Mucosa of rectum (tissue), 2 donors: Measurements from ENCODE around the gene CABP4.

Source experiments
- H3K27ac ChIP-seq, 2 donors: one replicate each; pipeline ENCODE4 v1.7.0; 2013; ENCODE audit warnings: inconsistent platforms in 2 of 2, low read depth in 2 of 2, low read length in 2 of 2
- H3K27me3 ChIP-seq, 2 donors: one replicate each; pipeline ENCODE4 v1.7.0; 2013; ENCODE audit warnings: low read length in 2 of 2; ENCODE audit not compliant: control insufficient read depth in 2 of 2, insufficient read depth in 2 of 2
- H3K36me3 ChIP-seq, 2 donors: one replicate each; pipeline ENCODE4 v1.7.0; 2013; ENCODE audit warnings: low read length in 2 of 2; ENCODE audit not compliant: control insufficient read depth in 2 of 2, insufficient read depth in 2 of 2
- H3K4me1 ChIP-seq, 2 donors: one replicate each; pipeline ENCODE4 v1.7.0; 2013; ENCODE audit warnings: low read length in 2 of 2, mild to moderate bottlenecking in 1 of 2; ENCODE audit not compliant: control insufficient read depth in 2 of 2, insufficient read depth in 2 of 2
- H3K4me3 ChIP-seq, 2 donors: one replicate each; pipeline ENCODE4 v1.7.0; 2013; ENCODE audit warnings: low read length in 2 of 2
- H3K9ac ChIP-seq, 2 donors: one replicate each; pipeline ENCODE4 v1.7.0; 2013; ENCODE audit warnings: low read length in 2 of 2, low read depth in 1 of 2, mild to moderate bottlenecking in 1 of 2
- H3K9me3 ChIP-seq, 2 donors: one replicate each; pipeline ENCODE4 v1.7.0; 2013; ENCODE audit warnings: low read length in 2 of 2; ENCODE audit not compliant: control insufficient read depth in 2 of 2
- donor health status: healthy.
- donor health status: Normal muscosa, but diverticular disease.

Gene CABP4

GRCh38 chr11:67497656-67498291, 42.6 kb downstream of the CABP4 start:
- H3K4me3 ChIP-seq = no peak overlapping the region
- no peaks in the 10 kb centered on the region for H3K9me3 ChIP-seq
- no peak overlapping the region for H3K27ac ChIP-seq
- H3K4me1 ChIP-seq = no peaks in the 10 kb centered on the region
- no peak overlapping the region for H3K9ac ChIP-seq
- H3K27me3 ChIP-seq = no peaks in the 10 kb centered on the region
- H3K36me3 ChIP-seq = peaks cover 48 to 52% of the 10 kb centered on the region in 2 donors

GRCh38 chr11:67498544-67498972, 43.4 kb downstream of the CABP4 start:
- peaks cover 0 to under 1% of the 10 kb centered on the region in 2 donors for H3K4me1 ChIP-seq
- no peaks in the 10 kb centered on the region for H3K27me3 ChIP-seq
- H3K27ac ChIP-seq = no peak overlapping the region
- no peaks in the 10 kb centered on the region for H3K9me3 ChIP-seq
- H3K4me3 ChIP-seq = no peak overlapping the region
- no peak overlapping the region for H3K9ac ChIP-seq
- peaks cover 43 to 48% of the 10 kb centered on the region in 2 donors for H3K36me3 ChIP-seq

DNA sequence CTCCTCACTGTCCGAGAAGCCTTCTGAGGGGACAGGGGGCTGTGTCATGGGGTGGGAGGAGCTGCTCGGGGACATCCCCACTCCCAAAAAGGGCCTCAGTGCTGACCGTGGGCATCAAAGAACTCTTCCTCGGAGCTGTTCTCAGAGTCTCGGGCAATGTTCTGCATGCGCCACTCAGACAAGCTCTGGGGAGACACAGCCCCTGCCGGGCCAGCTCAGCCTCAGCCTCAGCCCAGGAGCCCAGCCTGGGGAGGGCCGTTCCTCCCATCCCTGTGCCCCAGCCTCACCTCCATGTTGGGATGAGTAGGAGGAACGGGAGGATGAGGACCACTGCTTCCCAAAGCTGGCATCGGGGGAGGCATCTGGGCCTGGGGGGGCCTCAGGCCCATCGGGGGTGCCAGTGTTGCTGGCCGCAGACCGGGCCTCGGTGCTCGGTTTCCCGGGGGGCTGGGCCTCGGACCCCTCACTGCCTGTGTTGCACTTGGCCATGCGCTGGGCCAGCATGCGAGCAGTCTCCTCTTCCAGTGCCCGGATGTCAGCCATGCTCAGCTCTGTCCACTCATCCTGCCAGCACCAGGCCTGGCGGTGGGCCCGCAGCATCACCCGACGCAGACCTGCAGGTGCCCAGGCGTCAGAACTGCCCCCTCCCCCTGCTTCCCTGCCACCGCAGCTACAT, 44.8 kb downstream of the CABP4 start:
- H3K27ac ChIP-seq = no peak overlapping the region
- H3K4me1 ChIP-seq = peaks cover 4 to 8% of the 10 kb centered on the region in 2 donors
- H3K36me3 ChIP-seq = peaks cover 39 to 45% of the 10 kb centered on the region in 2 donors
- H3K9ac ChIP-seq = no peak overlapping the region
- no peaks in the 10 kb centered on the region for H3K27me3 ChIP-seq
- no peaks in the 10 kb centered on the region for H3K9me3 ChIP-seq
- H3K4me3 ChIP-seq = no peak overlapping the region

DNA sequence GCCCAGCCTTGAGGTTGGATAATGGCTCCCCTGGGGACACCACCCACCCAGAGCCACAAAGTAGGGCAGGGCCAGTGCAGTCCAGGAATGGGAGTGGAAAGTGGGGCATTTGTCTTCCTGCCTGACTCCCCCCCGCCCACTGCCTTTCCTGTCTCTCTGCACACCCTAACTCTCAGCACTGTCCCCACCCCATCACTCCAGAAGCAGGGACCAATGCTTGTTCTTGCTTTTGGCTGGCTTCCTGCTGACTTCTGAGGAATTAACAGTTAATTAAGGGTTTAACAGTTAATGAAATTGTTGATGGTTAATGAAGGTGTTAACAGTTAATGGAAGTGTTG, 45.3 kb downstream of the CABP4 start:
- H3K27ac ChIP-seq = no peak overlapping the region
- H3K4me3 ChIP-seq = no peak overlapping the region
- no peaks in the 10 kb centered on the region for H3K27me3 ChIP-seq
- no peak overlapping the region for H3K9ac ChIP-seq
- H3K36me3 ChIP-seq = peaks cover 33 to 41% of the 10 kb centered on the region in 2 donors
- H3K9me3 ChIP-seq = no peaks in the 10 kb centered on the region
- H3K4me1 ChIP-seq = peaks cover 5 to 10% of the 10 kb centered on the region in 2 donors

DNA sequence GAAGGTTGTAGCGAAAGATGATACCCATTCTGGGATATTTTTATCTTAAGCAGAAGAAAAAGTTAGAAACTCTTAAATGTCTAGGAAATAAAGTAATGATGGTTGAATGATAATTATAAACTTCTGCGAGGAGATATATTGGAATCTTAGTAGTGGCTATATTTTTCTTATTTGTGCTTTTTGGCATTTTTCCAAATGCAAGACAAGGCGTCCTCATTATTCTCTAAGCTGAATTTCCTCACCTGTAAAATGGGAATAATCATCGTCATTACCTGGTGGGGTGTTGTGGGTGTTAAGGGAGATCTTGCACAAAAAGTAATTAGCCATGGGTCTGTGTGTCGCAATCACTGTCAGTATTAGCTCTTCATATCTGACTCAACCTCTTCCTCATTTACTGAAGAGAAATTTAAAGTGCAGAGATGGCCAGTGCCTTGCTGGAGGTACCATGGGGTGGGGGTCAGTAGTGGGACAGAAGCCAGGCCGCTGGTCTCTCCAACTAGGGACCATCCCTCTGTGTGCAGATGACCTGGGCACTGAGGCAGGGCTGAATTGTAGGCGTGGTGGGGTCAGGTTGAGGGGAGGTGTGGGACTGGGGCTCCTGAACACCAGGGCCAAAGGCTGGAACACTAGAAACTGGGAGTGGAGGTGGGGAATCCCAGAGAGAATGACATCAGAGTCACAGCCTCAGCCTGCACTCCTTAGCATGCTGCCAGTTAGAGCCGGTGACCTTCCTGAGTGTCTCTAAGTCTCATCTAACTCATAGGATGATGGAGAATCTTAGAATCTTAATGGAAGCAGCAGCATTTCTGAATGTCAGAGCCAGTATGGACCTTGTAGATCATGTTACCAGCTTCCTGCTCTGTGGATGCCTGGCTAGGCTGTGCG, 45.9 kb downstream of the CABP4 start:
- Histone ChIP-seq H3K9ac (no peak overlapping the region), H3K4me3 (no peak overlapping the region), H3K4me1 (peaks cover 11 to 14% of the 10 kb centered on the region in 2 donors), H3K27ac (no peak overlapping the region), H3K27me3 (no peaks in the 10 kb centered on the region), H3K36me3 (peaks cover 28 to 36% of the 10 kb centered on the region in 2 donors), H3K9me3 (no peaks in the 10 kb centered on the region)

DNA sequence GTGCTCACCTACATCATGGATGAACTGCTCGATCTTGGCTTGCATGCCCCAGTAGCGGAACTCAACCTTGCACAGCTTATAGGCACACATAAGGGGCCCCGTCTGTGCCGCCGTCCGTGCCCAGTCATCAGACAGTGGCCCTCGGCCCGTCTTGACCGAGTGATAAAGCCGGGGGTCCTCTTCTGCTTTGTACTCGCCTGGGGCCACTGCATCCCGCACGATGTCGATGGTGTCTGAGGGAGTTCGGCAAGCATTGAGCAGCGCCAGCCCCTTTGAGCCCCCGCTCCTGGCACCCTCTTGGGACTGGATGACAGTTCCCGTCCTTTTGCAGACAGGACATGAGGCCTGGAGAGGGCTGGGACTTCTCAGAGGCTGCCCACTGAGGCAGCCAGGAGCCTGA, 46.7 kb downstream of the CABP4 start:
- Histone ChIP-seq H3K4me3 (no peak overlapping the region), H3K9me3 (no peaks in the 10 kb centered on the region), H3K27me3 (no peaks in the 10 kb centered on the region), H3K27ac (no peak overlapping the region), H3K9ac (no peak overlapping the region), H3K36me3 (peaks cover 24 to 35% of the 10 kb centered on the region in 2 donors), H3K4me1 (peaks cover 19 to 22% of the 10 kb centered on the region in 2 donors)

DNA sequence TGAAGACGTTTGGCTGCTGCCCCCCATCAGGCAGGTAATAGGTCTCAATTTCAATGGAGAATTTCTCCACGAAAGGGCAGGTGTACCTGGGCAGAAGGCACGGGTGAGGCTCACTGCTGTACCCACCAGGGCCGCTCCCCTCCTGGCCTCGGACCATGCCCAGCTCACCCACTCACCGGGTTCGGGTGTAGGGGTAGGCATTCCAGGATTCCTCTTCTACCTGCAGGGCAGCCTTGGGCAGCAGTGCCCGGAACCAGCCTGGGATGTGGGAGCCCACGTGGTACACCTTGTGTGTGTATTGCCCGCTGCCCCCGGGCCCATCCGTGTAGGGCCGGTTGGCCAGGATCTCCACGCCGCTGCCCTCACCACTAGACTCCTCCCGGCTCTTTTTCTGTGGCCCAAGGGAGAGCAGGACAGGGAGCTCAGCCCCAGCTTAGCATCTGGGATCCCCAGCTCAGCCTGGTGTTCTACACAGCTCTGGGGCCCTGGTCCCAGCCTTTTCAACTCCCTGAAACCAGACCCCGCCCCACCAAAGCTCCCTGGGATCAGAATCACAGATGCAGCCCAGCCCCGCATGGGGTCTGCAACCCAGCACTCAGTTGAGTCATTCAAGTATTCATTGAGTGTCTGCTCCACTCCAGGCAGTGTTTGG, 47.3 kb downstream of the CABP4 start:
- no peak overlapping the region for H3K27ac ChIP-seq
- no peak overlapping the region for H3K9ac ChIP-seq
- peaks cover 25 to 28% of the 10 kb centered on the region in 2 donors for H3K4me1 ChIP-seq
- H3K4me3 ChIP-seq = no peak overlapping the region
- H3K36me3 ChIP-seq = peaks cover 22 to 32% of the 10 kb centered on the region in 2 donors
- H3K9me3 ChIP-seq = no peaks in the 10 kb centered on the region
- H3K27me3 ChIP-seq = no peaks in the 10 kb centered on the region

GRCh38 chr11:67503119-67504004, 48.2 kb downstream of the CABP4 start:
- Histone ChIP-seq H3K36me3 (peaks cover 14 to 23% of the 10 kb centered on the region in 2 donors), H3K27ac (no peak overlapping the region), H3K4me1 (peaks cover 27 to 31% of the 10 kb centered on the region in 2 donors), H3K27me3 (no peaks in the 10 kb centered on the region), H3K9me3 (no peaks in the 10 kb centered on the region), H3K9ac (peak overlapping the region in 1 of 2 donors; percentile 92), H3K4me3 (peak overlapping the region; percentile 31 to 85)
